GM11168 (cell line): ENCODE results near the gene CACNG1.
"Not testable (repeated sequence)": the region's sequence is repeated elsewhere in the genome, so short reads cannot be mapped to it uniquely, and the experiment has no call there.

ENCODE experiments used
- in situ Hi-C: fragments of 300-500 bp; cut with MboI; formaldehyde crosslinking; loops from one replicate; pipeline ENCODE4 v1.12.0; 2022; ENCODE audit warnings: low sequenced_read_pairs; ENCODE audit not compliant: unreplicated experiment

CACNG1 gene

GRCh38 chr17:67074781-67075180 lies 30.4 kb downstream of the CACNG1 start:
- in situ Hi-C loops: no loop called here

GRCh38 chr17:67076290-67076689 lies 31.9 kb downstream of the CACNG1 start:
- in situ Hi-C loops: no loop called here

- in situ Hi-C loops: no loop called here
These were observed 33.9 kb downstream of the CACNG1 start for GRCh38 chr17:67078292-67078691.

- in situ Hi-C loops: no loop called here
These were observed 35.1 kb downstream of the CACNG1 start for GRCh38 chr17:67079491-67079890.

- in situ Hi-C loops: no loop called here
These were observed 36.5 kb downstream of the CACNG1 start for GRCh38 chr17:67080804-67081203.

- in situ Hi-C loops: no loop called here
These were observed 37.8 kb downstream of the CACNG1 start for GRCh38 chr17:67082107-67082506.

GRCh38 chr17:67085406-67085805 lies 41.1 kb downstream of the CACNG1 start:
- in situ Hi-C loops: no loop called here

- in situ Hi-C loops: no loop called here
These were observed 44.3 kb downstream of the CACNG1 start for GRCh38 chr17:67088639-67089038.

- in situ Hi-C loops: no loop called here
These were observed 46.0 kb downstream of the CACNG1 start for GRCh38 chr17:67090341-67090740.

- in situ Hi-C loops: no loop called here
These were observed 47.9 kb downstream of the CACNG1 start for GRCh38 chr17:67092291-67092690.

- in situ Hi-C loops: not testable (repeated sequence)
These were observed 48.4 kb downstream of the CACNG1 start for GRCh38 chr17:67092710-67093109.

GRCh38 chr17:67093348-67093747 lies 49.0 kb downstream of the CACNG1 start:
- in situ Hi-C loops: no loop called here

- in situ Hi-C loops: not testable (repeated sequence)
These were observed 50.9 kb downstream of the CACNG1 start for GRCh38 chr17:67095291-67095690.

- in situ Hi-C loops: no loop called here
These were observed 51.4 kb downstream of the CACNG1 start for GRCh38 chr17:67095803-67096202.

- in situ Hi-C loops: no loop called here
These were observed 52.3 kb downstream of the CACNG1 start for GRCh38 chr17:67096609-67097008.

- in situ Hi-C loops: no loop called here
These were observed 53.7 kb downstream of the CACNG1 start for GRCh38 chr17:67098006-67098405.

GRCh38 chr17:67104641-67105040 lies 60.3 kb downstream of the CACNG1 start:
- in situ Hi-C loops: not testable (repeated sequence)

- in situ Hi-C loops: no loop called here
These were observed 60.9 kb downstream of the CACNG1 start for GRCh38 chr17:67105213-67105612.
